A673 (cell line): ENCODE data around the gene GBA2. TPM values are rescaled to one million over a fixed set of nuclear protein-coding genes. Genes with fewer than 3 reads are reported as not detected.
A peak's percentile ranks its signal among the peaks of the same experiment; 100 is the strongest.

Source experiments
- BruUV-seq: library from RNA; stranded (reverse); fragments of 400-500 nt; replicated peaks from 2 replicates; lab custom pipeline; 2021; lab: Mats Ljungman, UMichigan
- CTCF ChIA-PET: fragments of 300-600 bp; sonication (Branson Sonifier 250); formaldehyde crosslinking; loops from one replicate; lab custom pipeline; 2022; ENCODE audit warnings: antibody characterized with exemption; lab: Charles Lee
- POLR2A ChIA-PET: fragments of 300-600 bp; sonication (Branson Sonifier 250); formaldehyde crosslinking; loops from one replicate; lab custom pipeline; 2022; ENCODE audit warnings: antibody characterized with exemption; ENCODE audit not compliant: low non-redundant PET; lab: Charles Lee
- DNase-seq: peaks from one replicate; pipeline ENCODE4 v3.0.0-alpha.2; 2015; ENCODE audit warnings: low spot score
- H3K27ac ChIP-seq: fragments of 200-600 bp; sonication (generic); 2 replicates; pipeline ENCODE4 v1.5.1; 2016; ENCODE audit warnings: mixed run types, low read depth, mild to moderate bottlenecking, mixed read lengths, antibody characterized with exemption, low read length; ENCODE audit not compliant: poor library complexity, severe bottlenecking
- H3K27me3 ChIP-seq: fragments of 200-600 bp; sonication (generic); replicated peaks from 2 replicates; pipeline ENCODE4 v1.6.1; 2017; ENCODE audit warnings: mixed run types, low read depth, mild to moderate bottlenecking, mixed read lengths, antibody characterized with exemption, low read length; ENCODE audit not compliant: insufficient read depth, poor library complexity
- H3K36me3 ChIP-seq: fragments of 200-600 bp; sonication (generic); 2 replicates; pipeline ENCODE4 v1.6.1; 2016; ENCODE audit warnings: mixed run types, mild to moderate bottlenecking, mixed read lengths, antibody characterized with exemption, low read length; ENCODE audit not compliant: insufficient read depth, poor library complexity, severe bottlenecking
- H3K4me1 ChIP-seq: fragments of 200-600 bp; sonication (generic); 2 replicates; pipeline ENCODE4 v1.6.1; 2017; ENCODE audit warnings: mixed run types, mild to moderate bottlenecking, mixed read lengths, antibody characterized with exemption, low read length; ENCODE audit not compliant: insufficient read depth, poor library complexity, severe bottlenecking
- H3K4me3 ChIP-seq: fragments of 200-600 bp; sonication (generic); 2 replicates; pipeline ENCODE4 v1.5.1; 2016; ENCODE audit warnings: low read depth, mixed run types, mild to moderate bottlenecking, mixed read lengths, low read length; ENCODE audit not compliant: poor library complexity, severe bottlenecking
- H3K9me3 ChIP-seq: fragments of 200-600 bp; sonication (generic); 2 replicates; pipeline ENCODE4 v1.6.1; 2016; ENCODE audit warnings: mixed run types, low read depth, mild to moderate bottlenecking, mixed read lengths, antibody characterized with exemption, low read length; ENCODE audit not compliant: poor library complexity, severe bottlenecking
- EZH2 ChIP-seq: fragments of 200-600 bp; sonication (generic); IDR thresholded peaks from 2 replicates; pipeline ENCODE4 v1.6.1; 2017; ENCODE audit warnings: borderline replicate concordance, low read depth, mild to moderate bottlenecking, mixed read lengths, antibody characterized with exemption, low read length; ENCODE audit not compliant: poor library complexity, severe bottlenecking
- intact Hi-C: fragments of 100-400 bp; cut with micrococcal nuclease; formaldehyde crosslinking; loops from one replicate; pipeline ENCODE4 v1.10.0; 2022; ENCODE audit not compliant: unreplicated experiment
- total RNA-seq: library from RNA; stranded (reverse); gene quantifications from 2 replicates; pipeline ENCODE4 v1.2.3, GENCODE V29; 2021
- TF ChIP-seq, protein P1 (sequence below): fragments of 300-800, 200-600 bp; sonication (generic); conservative IDR thresholded peaks from 2 replicates; pipeline ENCODE4 v1.5.1; 2017; ENCODE audit warnings: low read depth, mild to moderate bottlenecking, antibody characterized with exemption, low read length, moderate library complexity, mixed read lengths

GBA2 gene
- total RNA-seq, 1 experiment from 2014 or later = 67.6 TPM

DNA sequence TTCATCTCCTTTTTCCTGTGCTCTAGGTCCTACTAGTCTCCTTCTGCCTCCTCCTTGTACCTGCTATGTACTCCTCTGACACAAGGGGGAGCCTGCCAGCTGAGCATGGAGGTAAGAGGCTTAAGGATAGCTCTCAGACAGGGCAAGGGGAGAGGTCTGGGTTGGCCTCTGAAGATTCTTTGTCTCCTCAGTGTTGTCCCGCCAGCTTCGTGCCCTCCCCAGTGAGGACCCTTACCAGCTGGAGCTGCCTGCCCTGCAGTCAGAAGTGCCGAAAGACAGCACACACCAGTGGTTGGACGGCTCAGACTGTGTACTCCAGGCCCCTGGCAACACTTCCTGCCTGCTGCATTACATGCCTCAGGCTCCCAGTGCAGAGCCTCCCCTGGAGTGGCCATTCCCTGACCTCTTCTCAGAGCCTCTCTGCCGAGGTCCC, 12.8 kb downstream of the GBA2 start:
- H3K36me3 ChIP-seq = peaks cover 58% of the 10 kb centered on the region
- H3K9me3 ChIP-seq = no peaks in the 10 kb centered on the region
- ChIA-PET CTCF (interaction anchor here (0.7 to 1.0 kb wide), 3 partner anchors 12 to 146 kb away, joined by 3 to 6 read pairs (median 4); no protein-coding TSS in a partner anchor), POLR2A (no interaction called here)
- H3K27ac ChIP-seq = no peak overlapping the region
- intact Hi-C loops = loop anchor here (5.0 to 10.0 kb wide), 2 partner anchors 41 to 79 kb away; partner anchors contain the start of genes HINT2 and SPAG8
- H3K4me3 ChIP-seq = no peak overlapping the region
- no TSS peak for BruUV-seq
- peak; percentile 82 for DNase-seq
- no peaks in the 10 kb centered on the region for H3K27me3 ChIP-seq
- no peak for TF ChIP-seq EZH2
- TF ChIP-seq, protein P1, sequence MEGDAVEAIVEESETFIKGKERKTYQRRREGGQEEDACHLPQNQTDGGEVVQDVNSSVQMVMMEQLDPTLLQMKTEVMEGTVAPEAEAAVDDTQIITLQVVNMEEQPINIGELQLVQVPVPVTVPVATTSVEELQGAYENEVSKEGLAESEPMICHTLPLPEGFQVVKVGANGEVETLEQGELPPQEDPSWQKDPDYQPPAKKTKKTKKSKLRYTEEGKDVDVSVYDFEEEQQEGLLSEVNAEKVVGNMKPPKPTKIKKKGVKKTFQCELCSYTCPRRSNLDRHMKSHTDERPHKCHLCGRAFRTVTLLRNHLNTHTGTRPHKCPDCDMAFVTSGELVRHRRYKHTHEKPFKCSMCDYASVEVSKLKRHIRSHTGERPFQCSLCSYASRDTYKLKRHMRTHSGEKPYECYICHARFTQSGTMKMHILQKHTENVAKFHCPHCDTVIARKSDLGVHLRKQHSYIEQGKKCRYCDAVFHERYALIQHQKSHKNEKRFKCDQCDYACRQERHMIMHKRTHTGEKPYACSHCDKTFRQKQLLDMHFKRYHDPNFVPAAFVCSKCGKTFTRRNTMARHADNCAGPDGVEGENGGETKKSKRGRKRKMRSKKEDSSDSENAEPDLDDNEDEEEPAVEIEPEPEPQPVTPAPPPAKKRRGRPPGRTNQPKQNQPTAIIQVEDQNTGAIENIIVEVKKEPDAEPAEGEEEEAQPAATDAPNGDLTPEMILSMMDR = peak; percentile 85
- H3K4me1 ChIP-seq = no peaks in the 10 kb centered on the region

DNA sequence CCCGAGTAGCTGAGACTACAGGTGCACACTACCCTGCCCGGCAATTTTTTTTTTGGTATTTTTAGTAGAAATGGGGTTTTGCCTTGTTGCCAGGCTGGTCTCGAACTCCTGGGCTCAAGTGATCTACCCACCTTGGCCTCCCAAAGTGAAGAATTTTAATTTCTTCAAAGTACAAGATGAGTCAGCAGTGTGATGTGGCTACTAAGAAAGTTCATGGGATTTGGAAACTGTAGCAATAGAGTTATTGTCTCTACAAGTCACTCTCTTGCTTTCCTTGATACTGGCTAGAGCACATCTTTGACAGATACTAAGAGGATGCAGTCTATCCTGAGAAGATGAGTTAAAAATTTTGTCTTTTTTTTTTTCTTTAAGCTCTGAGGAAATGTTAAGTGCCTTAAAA, 14.9 kb downstream of the GBA2 start:
- H3K9me3 ChIP-seq = no peaks in the 10 kb centered on the region
- H3K36me3 ChIP-seq = peaks cover 44% of the 10 kb centered on the region
- no peak for DNase-seq
- TF ChIP-seq, protein P1 = no peak
- no peak for TF ChIP-seq EZH2
- peaks cover 14% of the 10 kb centered on the region for H3K4me1 ChIP-seq
- ChIA-PET POLR2A (no interaction called here), CTCF (no interaction called here)
- intact Hi-C loops = loop anchor here (5.0 to 10.0 kb wide), 2 partner anchors 77 to 81 kb away; partner anchors contain the start of genes CCDC107, HINT2, RMRP and SPAG8
- H3K27ac ChIP-seq = no peak overlapping the region
- H3K4me3 ChIP-seq = no peak overlapping the region
- no TSS peak for BruUV-seq
- H3K27me3 ChIP-seq = no peaks in the 10 kb centered on the region

DNA sequence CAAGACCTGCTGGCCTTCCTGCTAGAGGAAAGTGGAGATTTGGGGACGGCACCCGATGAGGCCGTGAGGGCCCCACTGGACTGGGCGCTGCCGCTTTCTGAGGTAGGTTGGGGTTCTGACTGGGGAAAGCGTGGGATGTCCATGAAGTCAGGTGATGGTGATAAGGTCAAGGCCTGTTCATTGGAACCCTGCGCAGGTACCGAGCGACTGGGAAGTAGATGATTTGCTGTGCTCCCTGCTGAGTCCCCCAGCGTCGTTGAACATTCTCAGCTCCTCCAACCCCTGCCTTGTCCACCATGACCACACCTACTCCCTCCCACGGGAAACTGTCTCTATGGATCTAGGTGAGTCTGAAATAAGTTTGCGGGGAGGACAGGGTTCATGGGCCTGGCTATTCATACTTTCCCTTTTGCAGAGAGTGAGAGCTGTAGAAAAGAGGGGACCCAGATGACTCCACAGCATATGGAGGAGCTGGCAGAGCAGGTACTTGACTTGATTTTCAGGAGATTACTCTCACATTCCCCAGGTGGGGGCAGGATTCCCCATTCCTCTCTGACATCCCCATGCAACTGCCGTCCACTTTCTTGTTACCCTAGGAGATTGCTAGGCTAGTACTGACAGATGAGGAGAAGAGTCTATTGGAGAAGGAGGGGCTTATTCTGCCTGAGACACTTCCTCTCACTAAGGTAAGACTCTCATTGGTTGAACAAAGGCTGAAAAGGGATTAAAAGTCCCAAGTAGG, 16.1 kb downstream of the GBA2 start:
- intact Hi-C loops = loop anchor here (5.0 to 10.0 kb wide), 2 partner anchors 76 to 82 kb away; partner anchors contain the start of genes CCDC107, HINT2, RMRP and SPAG8
- peak overlapping the region; percentile 90 for H3K4me3 ChIP-seq
- TSS peak; percentile 71 for BruUV-seq
- no peaks in the 10 kb centered on the region for H3K27me3 ChIP-seq
- DNase-seq = peak; percentile 72
- ChIA-PET POLR2A (interaction anchor here (0.8 to 1.1 kb wide), 2 partner anchors 16 to 84 kb away, joined by 5 to 6 read pairs; partner anchors contain the start of genes GBA2 and RGP1), CTCF (interaction anchor here (0.7 to 1.0 kb wide), 4 partner anchors 24 to 122 kb away, joined by 3 to 7 read pairs (median 3); no protein-coding TSS in a partner anchor)
- TF ChIP-seq, protein P1 = peak; percentile 26; the same call in 1 of the 2 replicates
- no peak for TF ChIP-seq EZH2
- peak overlapping the region; percentile 87 for H3K27ac ChIP-seq
- peaks cover 18% of the 10 kb centered on the region for H3K4me1 ChIP-seq
- no peaks in the 10 kb centered on the region for H3K9me3 ChIP-seq
- H3K36me3 ChIP-seq = peaks cover 33% of the 10 kb centered on the region
